Neural cell (in vitro differentiated cells): ENCODE measurements around the gene GATC.

Source experiments
- EZH2 ChIP-seq: fragments of 200-600, 300-800 bp; shearing (Covaris generic), sonication (generic); IDR thresholded peaks from 2 replicates; pipeline ENCODE4 v1.6.1; 2014; ENCODE audit warnings: antibody characterized with exemption, low read length, borderline replicate concordance, mild to moderate bottlenecking; ENCODE audit not compliant: insufficient read depth, poor library complexity, severe bottlenecking
- SMC3 ChIP-seq: fragments of 450-650 bp; conservative IDR thresholded peaks from 2 replicates; pipeline ENCODE4 v1.6.1; 2014; ENCODE audit warnings: antibody characterized with exemption, mild to moderate bottlenecking, moderate library complexity; ENCODE audit not compliant: poor library complexity
- TF ChIP-seq, protein P1 (sequence below): fragments of 450-650 bp; IDR thresholded peaks from 2 replicates; pipeline ENCODE4 v1.5.1; 2014; ENCODE audit warnings: antibody characterized with exemption, mild to moderate bottlenecking, moderate library complexity; ENCODE audit not compliant: poor library complexity, severe bottlenecking

DNA sequence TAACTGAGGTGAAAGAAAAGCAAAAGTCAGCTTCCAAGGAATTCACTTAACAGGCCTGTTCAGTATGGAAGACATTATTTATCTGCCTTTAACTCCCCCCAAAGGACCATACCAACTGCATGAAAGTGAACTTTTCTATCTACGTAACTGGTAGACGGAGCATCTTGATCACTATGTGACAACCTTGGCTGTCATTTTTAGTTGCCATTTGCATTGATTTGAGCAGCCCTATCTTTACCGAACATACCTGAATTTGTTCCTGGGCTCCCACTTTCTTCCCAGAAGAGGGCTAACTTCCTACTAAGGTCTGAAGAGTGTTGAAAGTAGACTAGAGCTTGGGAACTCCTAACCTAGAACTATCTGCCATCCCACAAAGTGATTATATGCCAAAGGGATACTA is 13.9 kb downstream of the GATC start:
- TF ChIP-seq, protein P1, sequence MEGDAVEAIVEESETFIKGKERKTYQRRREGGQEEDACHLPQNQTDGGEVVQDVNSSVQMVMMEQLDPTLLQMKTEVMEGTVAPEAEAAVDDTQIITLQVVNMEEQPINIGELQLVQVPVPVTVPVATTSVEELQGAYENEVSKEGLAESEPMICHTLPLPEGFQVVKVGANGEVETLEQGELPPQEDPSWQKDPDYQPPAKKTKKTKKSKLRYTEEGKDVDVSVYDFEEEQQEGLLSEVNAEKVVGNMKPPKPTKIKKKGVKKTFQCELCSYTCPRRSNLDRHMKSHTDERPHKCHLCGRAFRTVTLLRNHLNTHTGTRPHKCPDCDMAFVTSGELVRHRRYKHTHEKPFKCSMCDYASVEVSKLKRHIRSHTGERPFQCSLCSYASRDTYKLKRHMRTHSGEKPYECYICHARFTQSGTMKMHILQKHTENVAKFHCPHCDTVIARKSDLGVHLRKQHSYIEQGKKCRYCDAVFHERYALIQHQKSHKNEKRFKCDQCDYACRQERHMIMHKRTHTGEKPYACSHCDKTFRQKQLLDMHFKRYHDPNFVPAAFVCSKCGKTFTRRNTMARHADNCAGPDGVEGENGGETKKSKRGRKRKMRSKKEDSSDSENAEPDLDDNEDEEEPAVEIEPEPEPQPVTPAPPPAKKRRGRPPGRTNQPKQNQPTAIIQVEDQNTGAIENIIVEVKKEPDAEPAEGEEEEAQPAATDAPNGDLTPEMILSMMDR, result no peak
- no peak for TF ChIP-seq EZH2
- TF ChIP-seq SMC3, result no peak
